H1 (cell line): ENCODE measurements around the gene MIOX. TPM values are rescaled to one million over a fixed set of nuclear protein-coding genes. Genes with fewer than 3 reads are reported as not detected.

ENCODE experiments used
- CTCF ChIA-PET: fragments of 300-600 bp; sonication (Branson Sonifier 250); formaldehyde crosslinking; loops from one replicate; lab custom pipeline; 2021; ENCODE audit not compliant: partially characterized antibody; lab: Charles Lee
- POLR2A ChIA-PET: fragments of 300-600 bp; sonication (Branson Sonifier 250); formaldehyde crosslinking; loops from one replicate; lab custom pipeline; 2021; ENCODE audit warnings: inconsistent platforms; ENCODE audit not compliant: partially characterized antibody; lab: Charles Lee
- DNase-seq, 2 experiments: peaks; one replicate each; pipeline versions ENCODE4 v3.0.0 to v3.0.0-alpha.2; 2010 to 2022; ENCODE audit warnings: low spot score in 2 of 2, low read depth in 1 of 2, mixed read lengths in 1 of 2
- FAIRE-seq: peaks from 2 replicates; lab custom pipeline; 2011; peaks lifted over from hg19 to GRCh38; lab: Jason Lieb, UNC
- H2AFZ ChIP-seq: 2 replicates; pipeline ENCODE4 v1.8.1; 2012; ENCODE audit warnings: low read length, inconsistent platforms
- H2AK5ac ChIP-seq: 2 replicates; pipeline ENCODE4 v1.6.1; 2013; ENCODE audit warnings: low read depth, low read length
- H2BK120ac ChIP-seq: replicated peaks from 2 replicates; pipeline ENCODE3; 2013; ENCODE audit warnings: low read depth, low read length, inconsistent platforms
- H2BK12ac ChIP-seq: 2 replicates; pipeline ENCODE4 v1.6.1; 2013; ENCODE audit warnings: low read depth, low read length
- H2BK15ac ChIP-seq: 2 replicates; pipeline ENCODE4 v1.6.1; 2013; ENCODE audit warnings: low read length
- H2BK20ac ChIP-seq: 2 replicates; pipeline ENCODE4 v1.6.1; 2013; ENCODE audit warnings: low read length
- H2BK5ac ChIP-seq: 2 replicates; pipeline ENCODE4 v1.6.1; 2013; ENCODE audit warnings: low read depth, low read length
- H3K14ac ChIP-seq: 2 replicates; pipeline ENCODE4 v1.6.1; 2013; ENCODE audit warnings: inconsistent platforms; ENCODE audit not compliant: insufficient read length
- H3K18ac ChIP-seq: 2 replicates; pipeline ENCODE4 v1.6.1; 2013; ENCODE audit warnings: low read length; ENCODE audit errors: extremely low read depth
- H3K23ac ChIP-seq: 2 replicates; pipeline ENCODE4 v1.6.1; 2013; ENCODE audit warnings: inconsistent platforms; ENCODE audit not compliant: insufficient read length
- H3K23me2 ChIP-seq: 2 replicates; pipeline ENCODE4 v1.6.1; 2013; ENCODE audit warnings: low read depth, low read length
- H3K27ac ChIP-seq: 2 replicates; pipeline ENCODE4 v1.6.1; 2011; ENCODE audit warnings: low read depth, low read length, inconsistent platforms
- H3K27me3 ChIP-seq, 4 experiments: replicated peaks in 1 of 4; 1 replicate in 1 of 4; 2 replicates in 3 of 4; pipeline versions ENCODE4 v1.6.1 to v1.8.1; 2011 to 2013; ENCODE audit warnings: low read length in 3 of 4, mild to moderate bottlenecking in 3 of 4, inconsistent platforms in 2 of 4, mixed read lengths in 2 of 4, moderate library complexity in 1 of 4; ENCODE audit not compliant: control insufficient read depth in 3 of 4, insufficient read depth in 3 of 4; ENCODE audit errors: extremely low read depth in 1 of 4
- H3K36me3 ChIP-seq, 4 experiments: 2 replicates each; pipeline versions ENCODE4 v1.6.1 to v1.8.1; 2011 to 2013; ENCODE audit warnings: mild to moderate bottlenecking in 4 of 4, low read length in 3 of 4, moderate library complexity in 2 of 4, control low read depth in 1 of 4, inconsistent platforms in 1 of 4; ENCODE audit not compliant: insufficient read depth in 4 of 4, control insufficient read depth in 2 of 4
- H3K4ac ChIP-seq: replicated peaks from 2 replicates; pipeline ENCODE3; 2013; ENCODE audit warnings: low read length, low read depth, mixed read lengths, inconsistent platforms; ENCODE audit not compliant: insufficient read length
- H3K4me1 ChIP-seq, 4 experiments: replicated peaks in 1 of 4; 1 replicate in 1 of 4; 2 replicates in 3 of 4; pipeline versions ENCODE4 v1.6.1 to v1.8.1; 2011 to 2013; ENCODE audit warnings: low read length in 3 of 4, inconsistent platforms in 2 of 4, mixed read lengths in 1 of 4; ENCODE audit not compliant: insufficient read depth in 4 of 4, control insufficient read depth in 3 of 4
- H3K4me2 ChIP-seq, 2 experiments: 2 replicates each; pipeline versions ENCODE4 v1.6.1 to v1.8.1; 2011 to 2013; ENCODE audit warnings: low read depth in 2 of 2, low read length in 2 of 2, control low read depth in 1 of 2, inconsistent platforms in 1 of 2, mild to moderate bottlenecking in 1 of 2; ENCODE audit not compliant: insufficient read depth in 1 of 2
- H3K4me3 ChIP-seq, 4 experiments: fragments of 200-600, 300-600 bp in 1 of 4; sonication (generic), shearing (Covaris generic), sonication (Bioruptor Twin) in 1 of 4; 2 replicates each; pipeline versions ENCODE4 v1.5.1 to v1.8.1; 2011 to 2016; ENCODE audit warnings: low read length in 4 of 4, low read depth in 3 of 4, control low read depth in 2 of 4, inconsistent platforms in 2 of 4, mild to moderate bottlenecking in 2 of 4, mixed read lengths in 1 of 4, moderate library complexity in 1 of 4; ENCODE audit not compliant: insufficient read depth in 2 of 4; ENCODE audit errors: extremely low read depth in 1 of 4
- H3K56ac ChIP-seq: replicated peaks from 2 replicates; pipeline ENCODE3; 2013; ENCODE audit warnings: low read depth, mild to moderate bottlenecking, mixed read lengths, low read length, inconsistent platforms; ENCODE audit not compliant: insufficient read length
- H3K79me1 ChIP-seq: 2 replicates; pipeline ENCODE4 v1.6.1; 2013; ENCODE audit warnings: low read depth, low read length, control low read depth
- H3K79me2 ChIP-seq, 2 experiments: 2 replicates each; pipeline versions ENCODE4 v1.6.1 to v1.8.1; 2012 to 2013; ENCODE audit warnings: low read length in 2 of 2, mild to moderate bottlenecking in 2 of 2, inconsistent platforms in 1 of 2; ENCODE audit not compliant: insufficient read depth in 2 of 2, control insufficient read depth in 1 of 2
- H3K9ac ChIP-seq, 4 experiments: replicated peaks in 1 of 4; 1 replicate in 1 of 4; 2 replicates in 3 of 4; pipeline versions ENCODE4 v1.6.1 to v1.8.1; 2011 to 2013; ENCODE audit warnings: low read depth in 3 of 4, low read length in 3 of 4, control low read depth in 2 of 4, mild to moderate bottlenecking in 2 of 4, moderate library complexity in 2 of 4, inconsistent platforms in 1 of 4; ENCODE audit errors: extremely low read depth in 1 of 4
- H3K9me3 ChIP-seq, 2 experiments: 2 replicates each; pipeline versions ENCODE4 v1.6.1 to v1.8.1; 2012 to 2013; ENCODE audit warnings: mild to moderate bottlenecking in 2 of 2, moderate library complexity in 2 of 2, control low read depth in 1 of 2, inconsistent platforms in 1 of 2, low read depth in 1 of 2, low read length in 1 of 2, mixed read lengths in 1 of 2; ENCODE audit not compliant: insufficient read depth in 2 of 2
- H4K20me1 ChIP-seq, 2 experiments: replicated peaks in 1 of 2; 2 replicates each; pipeline versions ENCODE3 to v1.8.1; 2011 to 2013; ENCODE audit warnings: inconsistent platforms in 2 of 2, low read length in 2 of 2, mild to moderate bottlenecking in 1 of 2; ENCODE audit not compliant: insufficient read depth in 2 of 2, control insufficient read depth in 1 of 2
- H4K5ac ChIP-seq: 2 replicates; pipeline ENCODE4 v1.6.1; 2013; ENCODE audit warnings: low read length, low read depth, mixed read lengths, inconsistent platforms; ENCODE audit not compliant: insufficient read length
- H4K8ac ChIP-seq: 2 replicates; pipeline ENCODE4 v1.8.0; 2013; ENCODE audit warnings: mild to moderate bottlenecking, moderate library complexity, low read length, inconsistent platforms; ENCODE audit not compliant: insufficient read depth; ENCODE audit errors: extremely low read depth
- H4K91ac ChIP-seq: replicated peaks from 2 replicates; pipeline ENCODE3; 2013; ENCODE audit warnings: low read length, mixed read lengths, inconsistent platforms; ENCODE audit not compliant: insufficient read length
- CEBPB ChIP-seq: IDR thresholded peaks from 2 replicates; pipeline ENCODE4 v1.6.1; 2012; ENCODE audit warnings: low read depth, low read length
- KDM1A ChIP-seq: fragments of 200-600, 300-600 bp; sonication (generic); IDR thresholded peaks from 2 replicates; pipeline ENCODE4 v1.7.1; 2016; ENCODE audit warnings: mild to moderate bottlenecking, low read length, borderline replicate concordance
- POLR2AphosphoS5 ChIP-seq: IDR thresholded peaks from 2 replicates; pipeline ENCODE4 v1.6.1; 2011; ENCODE audit warnings: low read depth, low read length
- POU5F1 ChIP-seq: IDR thresholded peaks from 2 replicates; pipeline ENCODE4 v1.6.1; 2011; ENCODE audit warnings: low read depth, mild to moderate bottlenecking, low read length, moderate library complexity
- SRF ChIP-seq: IDR thresholded peaks from 2 replicates; pipeline ENCODE4 v1.6.1; 2011; ENCODE audit warnings: mild to moderate bottlenecking, low read depth, low read length, moderate library complexity
- TBP ChIP-seq: IDR thresholded peaks from 2 replicates; pipeline ENCODE4 v1.6.1; 2011; ENCODE audit warnings: low read depth, low read length, improper control_type of control experiment
- YY1 ChIP-seq: IDR thresholded peaks from 2 replicates; pipeline ENCODE4 v1.6.1; 2011; ENCODE audit warnings: low read depth, mild to moderate bottlenecking, low read length
- WGBS, 2 experiments: shearing (Covaris generic) in 1 of 2; methylation state at CpG; one replicate each; pipeline versions ENCODE4 v1.1.6 to v1.1.7; 2013 to 2015; ENCODE audit warnings: low lambda C conversion rate in 2 of 2, mixed read lengths in 2 of 2, inconsistent platforms in 1 of 2, low coverage in 1 of 2, missing lambda C conversion rate in 1 of 2; ENCODE audit not compliant: insufficient replicate concordance in 2 of 2, insufficient coverage in 1 of 2, insufficient read length in 1 of 2; ENCODE audit errors: extremely low coverage in 1 of 2, missing lambda C conversion rate in 1 of 2; 5-methylcytosine and 5-hydroxymethylcytosine counted together
- polyA plus RNA-seq, 7 experiments: library from polyadenylated mRNA; depleted of rRNA in 3 of 7; stranded (reverse) in 5 of 7; unstranded in 2 of 7; fragments of >200 nt in 5 of 7; fragments of 200-250 nt in 2 of 7; gene quantifications; 1 replicate in 5 of 7; 2 replicates in 1 of 7; 4 replicates in 1 of 7; pipeline versions ENCODE4 v1.2.1 to v1.2.3, GENCODE V29; 2011 to 2013; ENCODE audit warnings: missing spikeins in 2 of 7, mixed read lengths in 2 of 7
- total RNA-seq: library from RNA; stranded (reverse); fragmentation: NEBNext Ultra II Directional; extraction: Animal tissue kit (Norgen Biotek cat#: 25700); gene quantifications from 2 replicates; pipeline ENCODE4 v1.2.1, GENCODE V29; 2021

Gene MIOX
- total and polyA plus RNA-seq, 2 of the 8 experiments (the other 6 are each of a cell fraction or from before 2014, with no cell fraction given) = 0.30 to 0.32 TPM

- Histone ChIP-seq H3K4me2 (no peak overlapping the region), H2AK5ac (no peak overlapping the region), H3K4me1 (peaks cover 0 to 8% (median 4%) of the 10 kb centered on the region in 4 experiments; a peak in 5 of 7 replicates), H2BK20ac (no peak overlapping the region), H3K9ac (no peak overlapping the region), H3K79me2 (no peaks in the 10 kb centered on the region), H2BK15ac (no peak overlapping the region), H2BK12ac (no peak overlapping the region), H3K4ac (no peak overlapping the region), H2BK120ac (no peak overlapping the region), H2BK5ac (no peak overlapping the region), H4K20me1 (peaks cover 0 to 13% of the 10 kb centered on the region in 2 experiments), H3K14ac (no peak overlapping the region), H3K23me2 (peaks cover 7% of the 10 kb centered on the region; the same call in 1 of the 2 replicates), H3K4me3 (no peak overlapping the region), H3K79me1 (peaks cover 3% of the 10 kb centered on the region; the same call in 1 of the 2 replicates), H3K27me3 (no peaks in the 10 kb centered on the region), H3K18ac (no peak overlapping the region), H4K5ac (no peak overlapping the region), H4K8ac (no peak overlapping the region; the same call in 1 of the 2 replicates), H3K36me3 (peaks cover 0 to 15% (median 0%) of the 10 kb centered on the region in 4 experiments; a peak in 2 of 8 replicates), H4K91ac (no peak overlapping the region), H3K9me3 (no peaks in the 10 kb centered on the region), H3K23ac (no peak overlapping the region), H2AFZ (no peak overlapping the region), H3K27ac (no peak overlapping the region), H3K56ac (no peak overlapping the region)
- POLR2A ChIA-PET = interaction anchor here (1.1 to 3.4 kb wide), 2 partner anchors 12 to 18 kb away, joined by 3 to 21 read pairs; no protein-coding TSS in a partner anchor
- FAIRE-seq (no peak), DNase-seq (no peak)
- TF ChIP-seq CEBPB (no peak), TBP (no peak), POLR2AphosphoS5 (no peak), YY1 (no peak), SRF (no peak), POU5F1 (no peak), KDM1A (no peak)
- CTCF ChIA-PET = interaction anchor here (0.7 to 2.7 kb wide), 11 partner anchors 11 to 189 kb away, joined by 3 to 11 read pairs (median 3); partner anchors contain the start of gene MIOX
- WGBS, 2 experiments = 90% methylated on average over 24 of the region's 24 CpGs; no CpG with 5 or more reads in 1 of the 2 experiments
Observed at GRCh38 chr22:50502628-50503474, 16.2 kb downstream of the MIOX start.
